K562 (cell line): ENCODE results near the gene PACSIN1. TPM values are rescaled to one million over a fixed set of nuclear protein-coding genes. Genes with fewer than 3 reads are reported as not detected.

ENCODE experiments used
- FOXA3 ChIP-seq, 2 experiments: fragments of 450-650 bp in 1 of 2; sonication (generic) in 1 of 2; formaldehyde crosslinking; IDR thresholded peaks in 1 of 2; conservative IDR thresholded peaks in 1 of 2; 2 replicates each; pipeline versions ENCODE4 v1.4.0 to v1.8.0; 2020 to 2022; ENCODE audit warnings: mild to moderate bottlenecking in 2 of 2, missing genetic modification reagents in 1 of 2
- FOXJ2 ChIP-seq: fragments of 200-800 bp; sonication (Bioruptor generic); IDR thresholded peaks from 2 replicates; pipeline ENCODE4 v1.6.1; 2016; ENCODE audit warnings: missing genetic modification characterization, missing compliant biosample characterization
- HDGF ChIP-seq: fragments of 450-650 bp; IDR thresholded peaks from 2 replicates; pipeline ENCODE4 v1.6.1; 2016
- KDM1A ChIP-seq, 2 experiments: fragments of 450-650 bp; IDR thresholded peaks; 2 replicates each; pipeline ENCODE4 v1.6.1; 2016; ENCODE audit warnings: mild to moderate bottlenecking in 2 of 2
- NR2C2 ChIP-seq, 2 experiments: fragments of 200-800 bp in 1 of 2; sonication (Bioruptor generic) in 1 of 2; sonication (generic) in 1 of 2; formaldehyde crosslinking in 1 of 2; IDR thresholded peaks; 2 replicates each; pipeline versions ENCODE4 v1.6.1 to v1.8.0; 2016 to 2022; ENCODE audit warnings: mild to moderate bottlenecking in 1 of 2, missing compliant biosample characterization in 1 of 2, missing genetic modification characterization in 1 of 2, missing genetic modification reagents in 1 of 2
- REST ChIP-seq, 2 experiments: fragments of 450-650 bp; formaldehyde crosslinking in 1 of 2; IDR thresholded peaks; 2 replicates each; pipeline versions ENCODE4 v1.4.0 to v1.6.1; 2014 to 2020; ENCODE audit warnings: mild to moderate bottlenecking in 2 of 2, borderline replicate concordance in 1 of 2, low read depth in 1 of 2
- SMAD1 ChIP-seq: fragments of 150-350 bp; IDR thresholded peaks from 2 replicates; pipeline ENCODE4 v1.6.1; 2014; ENCODE audit warnings: low read length, low read depth; ENCODE audit not compliant: partially characterized antibody
- SRSF1 ChIP-seq: fragments of 200-400 bp; formaldehyde crosslinking; IDR thresholded peaks from 2 replicates; pipeline ENCODE4 v1.6.1; 2017; ENCODE audit warnings: mild to moderate bottlenecking, low read depth, low read length, moderate library complexity
- SRSF7 ChIP-seq: fragments of 200-400 bp; formaldehyde crosslinking; optimal IDR thresholded peaks from 2 replicates; pipeline ENCODE3; 2017; ENCODE audit warnings: mild to moderate bottlenecking, low read depth, low read length
- TFE3 ChIP-seq: fragments of 450-650 bp; formaldehyde crosslinking; IDR thresholded peaks from 2 replicates; pipeline ENCODE4 v1.4.0; 2020; ENCODE audit warnings: mild to moderate bottlenecking, mixed read lengths
- ZNF609 ChIP-seq: sonication (generic); formaldehyde crosslinking; IDR thresholded peaks from 2 replicates; pipeline ENCODE4 v1.8.1; 2023; ENCODE audit warnings: missing genetic modification reagents, mild to moderate bottlenecking, borderline replicate concordance
- ZNF77 ChIP-seq: fragments of 250-450 bp; sonication (Bioruptor Pico); IDR thresholded peaks from 2 replicates; pipeline ENCODE4 v1.5.0; 2020
- polyA plus RNA-seq, 8 experiments: library from polyadenylated mRNA; depleted of rRNA in 4 of 8; stranded (reverse) in 5 of 8; unstranded in 3 of 8; fragments of >200 nt; fragmentation: Nextera tagmentation in 2 of 8; fragmentation: Illumina TruSeq in 1 of 8; extraction: Ambion mirVana in 2 of 8; extraction: Trizol in 1 of 8; gene quantifications; 2 replicates each; pipeline versions ENCODE4 v1.2.1 to v1.2.3, GENCODE V29; 2011 to 2014; ENCODE audit warnings: inconsistent platforms in 1 of 8, missing spikeins in 1 of 8
- total RNA-seq, 7 experiments: library from RNA; depleted of rRNA in 6 of 7; stranded (reverse); fragments of >200 nt in 6 of 7; fragmentation: Illumina TruSeq in 2 of 7; extraction: Trizol in 2 of 7; gene quantifications; 2 replicates each; pipeline versions ENCODE4 v1.2.1 to v1.2.3, GENCODE V29; 2011 to 2021; ENCODE audit warnings: low replicate concordance in 1 of 7

PACSIN1 gene
- total and polyA plus RNA-seq, 9 of the 15 experiments (the other 6 are each of a cell fraction or from before 2014, with no cell fraction given): 0.01 to 1.7 (median 0.45) TPM

GRCh38 chr6:34530753-34531365 is 65.0 kb downstream of the PACSIN1 start (continued):
- TF ChIP-seq ZNF609 (CRISPR knock-in tag) (no peak), SMAD1 (no peak), FOXJ2 (tag) (no peak), SRSF7 (no peak), KDM1A (IDR thresholded peaks at IDR 0.05) (peak; percentile 48 to 62; a peak in 3 of 4 replicates), NR2C2 (CRISPR knock-in tag; IDR thresholded peaks at IDR 0.05) (0 out of 2 replicates have a peak, but pooled peaks have one; percentile 50), NR2C2 (tag; IDR thresholded peaks at IDR 0.05) (no peak), SRSF1 (no peak), TFE3 (CRISPR knock-in tag) (no peak), ZNF77 (CRISPR knock-in tag) (no peak), FOXA3 (CRISPR knock-in tag; conservative IDR thresholded peaks at IDR 0.05 in 1 of 2, IDR thresholded peaks at IDR 0.05 in 1 of 2) (no peak), REST (IDR thresholded peaks at IDR 0.05; ENCODE audit: borderline replicate concordance) (no peak), REST (CRISPR knock-in tag; IDR thresholded peaks at IDR 0.05; ENCODE audit: low read depth) (no peak), HDGF (no peak)
